DLD1 (cell line): ENCODE results near the gene FHIT.

Experiments used
- in situ Hi-C: cut with HindIII; loops from 2 replicates; pipeline ENCODE4 v1.10.0; 2017; ENCODE audit warnings: low sequenced_read_pairs

Gene FHIT

DNA sequence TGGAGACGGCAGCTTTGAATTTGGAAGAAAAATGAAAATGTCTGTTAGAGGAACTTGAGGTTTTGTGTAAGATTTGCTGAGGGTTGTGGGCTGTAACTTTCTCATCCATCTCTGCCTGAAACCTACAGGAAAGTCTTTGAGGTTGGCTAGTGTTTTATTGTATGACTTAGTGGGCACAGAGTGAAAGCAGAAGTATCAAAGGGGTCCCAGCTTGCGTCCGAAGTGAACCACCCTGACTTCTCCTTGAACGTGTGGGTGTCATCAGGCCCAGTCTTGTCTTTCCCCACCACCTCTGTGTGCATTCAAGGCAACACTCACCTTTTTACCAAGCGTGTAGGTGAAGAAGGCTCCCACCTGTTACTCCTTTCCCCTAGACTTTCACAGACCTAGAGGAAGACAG, 1519.3 kb downstream of the FHIT start:
- in situ Hi-C loops: no loop called here

GRCh38 chr3:59730591-59730990, 1520.7 kb downstream of the FHIT start:
- in situ Hi-C loops: no loop called here

DNA sequence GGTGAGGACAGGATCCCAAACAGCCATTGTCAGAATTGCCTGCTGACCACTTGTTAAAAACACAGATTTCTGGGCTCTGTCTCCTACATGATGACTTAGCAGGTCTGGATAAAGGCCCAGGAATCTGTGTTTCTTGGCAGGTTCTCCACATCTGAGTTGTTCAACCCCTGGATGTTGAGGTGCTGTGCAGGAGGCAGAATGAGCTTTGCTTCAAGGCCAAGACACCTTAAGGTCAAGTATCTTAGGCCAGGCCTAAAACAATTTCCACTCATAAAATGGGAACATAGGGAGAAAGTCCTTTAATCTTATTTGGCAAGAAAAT, 1522.7 kb downstream of the FHIT start:
- in situ Hi-C loops: no loop called here

DNA sequence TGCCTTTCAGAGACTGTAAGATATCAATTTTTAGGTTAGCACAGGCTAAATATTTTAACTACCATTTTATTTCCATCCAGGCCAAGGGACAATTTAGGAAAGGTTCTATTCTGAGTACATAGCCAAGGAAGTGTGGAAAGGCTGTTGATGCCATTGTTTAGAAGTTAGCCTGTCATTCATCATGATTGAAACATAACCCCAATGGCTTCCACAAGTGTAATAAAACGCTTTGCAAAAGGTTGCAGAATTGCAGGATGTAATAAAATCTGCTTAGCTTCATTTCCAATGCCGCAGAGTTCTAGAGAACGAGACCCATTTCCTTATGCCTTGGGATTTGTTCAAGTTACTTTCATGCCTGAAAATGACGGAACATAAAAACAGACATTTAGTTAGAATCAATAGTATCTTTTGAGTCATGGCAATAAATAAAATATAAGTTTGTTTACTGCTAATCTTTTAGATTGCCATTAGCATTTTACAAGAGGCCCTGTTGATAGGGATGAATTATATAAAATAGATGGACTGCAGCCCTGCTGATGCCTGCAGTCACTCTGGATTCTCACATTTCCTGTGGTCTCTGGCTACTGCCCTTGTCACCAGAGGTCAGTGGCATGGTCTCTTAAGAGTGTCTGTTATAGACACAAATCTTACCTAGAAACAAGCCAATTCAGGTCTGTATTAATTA, 1523.2 kb downstream of the FHIT start:
- in situ Hi-C loops: no loop called here

DNA sequence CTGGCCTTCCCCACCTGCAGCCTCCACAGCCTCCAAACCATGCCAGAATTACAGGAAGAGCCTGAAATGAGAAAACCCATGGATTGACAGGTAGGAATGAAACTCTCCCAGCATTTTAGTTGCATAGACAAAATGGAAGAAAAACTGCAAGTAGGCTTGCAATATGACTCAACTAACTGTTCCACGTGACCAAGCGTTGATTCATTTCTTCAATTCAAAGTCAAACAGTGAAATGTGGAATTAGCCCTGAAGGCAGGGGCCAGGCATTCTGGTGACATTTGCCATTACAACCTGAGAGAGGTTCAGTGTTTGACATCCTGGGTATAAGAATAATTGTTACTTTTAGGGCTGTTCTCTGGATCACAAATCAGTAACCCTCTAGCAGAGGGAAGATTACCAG, 1525.0 kb downstream of the FHIT start:
- in situ Hi-C loops: no loop called here

- in situ Hi-C loops: no loop called here
Measured at GRCh38 chr3:59717679-59718205, 1533.5 kb downstream of the FHIT start.

GRCh38 chr3:59714066-59714465, 1537.2 kb downstream of the FHIT start:
- in situ Hi-C loops: no loop called here

DNA sequence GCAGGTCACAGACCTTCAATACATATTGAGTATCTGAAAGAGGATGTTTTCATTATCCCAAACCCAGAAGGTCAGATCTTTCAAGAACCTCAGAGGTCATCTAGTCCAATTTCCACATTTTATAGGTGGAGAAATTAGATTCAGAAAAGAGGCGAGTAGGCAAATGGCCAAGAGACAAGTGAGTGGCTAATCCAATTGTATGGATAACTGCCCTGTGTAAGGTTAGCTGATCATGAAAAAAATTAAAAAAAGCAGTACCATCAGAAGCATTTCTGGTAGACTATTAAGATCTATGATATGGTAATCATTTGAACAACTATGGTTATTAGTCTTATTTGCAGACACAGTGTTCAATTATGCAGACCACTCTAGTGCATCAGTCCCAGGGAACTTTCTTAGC, 1540.7 kb downstream of the FHIT start:
- in situ Hi-C loops: no loop called here

DNA sequence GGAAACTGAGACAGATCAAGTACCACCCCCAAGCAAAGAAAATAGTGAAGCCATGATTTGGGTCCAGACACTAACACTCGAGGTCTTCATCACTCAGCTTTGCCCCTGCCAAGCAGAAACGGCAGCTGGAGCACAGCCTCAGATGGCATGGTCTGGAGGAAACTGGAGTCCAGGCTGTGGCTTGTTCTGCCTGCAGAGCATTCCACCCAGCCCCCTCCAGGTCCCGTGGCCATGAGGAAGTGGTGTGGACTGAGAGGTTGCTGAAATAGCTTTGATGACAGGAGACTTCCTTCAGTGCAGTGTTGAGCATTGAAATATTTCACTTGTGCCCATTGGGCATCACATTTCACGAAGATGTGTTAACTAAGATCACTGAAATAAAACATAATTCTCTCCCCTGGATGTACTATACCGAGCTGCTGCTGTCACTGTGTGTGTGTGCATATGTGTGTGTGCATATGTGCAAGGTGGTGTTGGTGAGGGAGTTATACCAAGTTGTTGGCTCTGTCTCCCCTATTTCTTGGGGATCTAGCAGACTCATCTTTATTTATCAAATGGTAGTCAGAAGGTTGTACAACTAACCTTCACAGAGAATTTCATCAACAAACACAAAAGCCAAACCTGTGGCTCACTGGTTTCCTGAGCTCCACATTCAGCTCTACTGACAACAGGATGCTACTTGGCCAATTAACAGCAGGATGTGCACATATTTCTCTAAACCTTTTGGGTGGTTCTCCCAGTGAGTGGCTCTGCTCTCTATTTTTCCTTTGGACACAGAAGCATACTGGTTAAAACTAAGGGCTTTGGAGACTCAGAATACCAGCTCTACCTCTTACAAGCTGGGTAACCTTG, 1541.3 kb downstream of the FHIT start:
- in situ Hi-C loops: no loop called here

DNA sequence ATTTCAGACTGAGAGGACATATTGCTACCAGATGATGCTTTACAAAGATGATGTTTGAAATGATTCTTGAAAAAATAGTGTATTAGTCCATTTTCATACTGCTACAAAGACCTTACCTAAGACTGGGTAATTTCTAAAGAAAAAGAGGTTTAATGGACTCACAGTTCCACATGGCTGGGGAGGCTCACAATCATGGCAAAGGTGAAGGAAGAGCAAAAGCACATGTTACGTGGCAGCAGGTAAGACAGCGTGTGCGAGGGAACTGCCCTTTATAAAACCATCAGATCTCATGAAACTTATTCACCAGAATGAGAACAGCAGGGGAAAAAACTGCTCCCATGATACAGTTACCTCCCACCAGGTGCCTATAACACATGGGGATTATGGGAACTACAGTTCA, 1543.0 kb downstream of the FHIT start:
- in situ Hi-C loops: no loop called here

- in situ Hi-C loops: no loop called here
Measured at GRCh38 chr3:59704292-59704691, 1547.0 kb downstream of the FHIT start.

- in situ Hi-C loops: no loop called here
Measured at GRCh38 chr3:59699648-59700320, 1551.5 kb downstream of the FHIT start.
